Neural progenitor cell (in vitro differentiated cells): ENCODE measurements around the gene DSCAML1.

Experiments
- EZH2phosphoT487 ChIP-seq: fragments of 200-600 bp; sonication (generic); IDR thresholded peaks from 2 replicates; pipeline ENCODE4 v1.6.1; 2017; ENCODE audit warnings: antibody characterized with exemption
- TF ChIP-seq, protein P1 (sequence below): fragments of 200-600 bp; sonication (generic); IDR thresholded peaks from 2 replicates; pipeline ENCODE4 v1.5.1; 2017; ENCODE audit warnings: antibody characterized with exemption, mild to moderate bottlenecking

DNA sequence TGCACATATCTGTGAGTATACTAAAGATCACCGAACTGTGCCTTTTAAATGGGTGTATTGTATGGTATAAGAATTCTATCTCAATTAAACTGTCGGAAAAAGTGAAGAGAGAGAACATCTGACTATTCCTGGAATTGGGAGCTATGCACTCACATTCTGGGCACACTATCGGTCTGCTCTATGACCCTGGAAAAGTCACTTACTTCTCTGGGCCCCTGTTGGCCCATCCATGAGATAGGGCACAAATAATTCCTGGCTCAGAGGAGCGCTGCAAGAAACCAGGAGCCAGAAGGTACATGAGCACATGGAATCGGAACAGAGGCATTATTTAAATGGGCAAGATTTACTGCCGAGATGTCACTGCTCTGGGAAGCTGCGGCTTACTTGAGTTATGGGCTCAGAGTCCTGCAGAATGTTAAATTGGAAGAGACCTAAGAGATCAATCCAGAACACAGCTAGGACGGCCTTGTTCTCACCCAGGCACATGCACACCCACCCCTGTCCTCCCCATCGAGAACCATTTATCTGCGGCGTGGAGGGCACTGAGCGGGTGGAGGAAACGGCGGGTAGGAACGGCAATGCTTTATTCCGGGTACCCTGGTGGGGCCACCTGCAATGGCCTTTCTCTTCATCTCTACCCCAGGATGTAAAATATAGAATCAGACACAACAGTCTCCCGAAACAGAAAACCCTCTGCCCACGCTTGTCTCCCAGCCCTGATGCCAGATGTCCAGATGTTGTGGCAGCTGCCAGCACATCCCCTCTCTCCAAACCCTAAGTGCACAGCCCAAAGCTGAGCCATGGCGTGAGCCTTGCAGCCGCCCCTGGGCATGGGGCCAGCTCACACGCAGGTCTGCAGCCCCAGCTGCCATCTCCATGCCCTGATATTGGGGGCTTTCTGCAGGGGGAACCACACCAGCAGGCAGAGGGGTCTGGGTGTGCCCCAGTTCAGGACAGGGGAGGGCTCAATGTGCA, 142.4 kb downstream of the DSCAML1 start:
- TF ChIP-seq, protein P1, sequence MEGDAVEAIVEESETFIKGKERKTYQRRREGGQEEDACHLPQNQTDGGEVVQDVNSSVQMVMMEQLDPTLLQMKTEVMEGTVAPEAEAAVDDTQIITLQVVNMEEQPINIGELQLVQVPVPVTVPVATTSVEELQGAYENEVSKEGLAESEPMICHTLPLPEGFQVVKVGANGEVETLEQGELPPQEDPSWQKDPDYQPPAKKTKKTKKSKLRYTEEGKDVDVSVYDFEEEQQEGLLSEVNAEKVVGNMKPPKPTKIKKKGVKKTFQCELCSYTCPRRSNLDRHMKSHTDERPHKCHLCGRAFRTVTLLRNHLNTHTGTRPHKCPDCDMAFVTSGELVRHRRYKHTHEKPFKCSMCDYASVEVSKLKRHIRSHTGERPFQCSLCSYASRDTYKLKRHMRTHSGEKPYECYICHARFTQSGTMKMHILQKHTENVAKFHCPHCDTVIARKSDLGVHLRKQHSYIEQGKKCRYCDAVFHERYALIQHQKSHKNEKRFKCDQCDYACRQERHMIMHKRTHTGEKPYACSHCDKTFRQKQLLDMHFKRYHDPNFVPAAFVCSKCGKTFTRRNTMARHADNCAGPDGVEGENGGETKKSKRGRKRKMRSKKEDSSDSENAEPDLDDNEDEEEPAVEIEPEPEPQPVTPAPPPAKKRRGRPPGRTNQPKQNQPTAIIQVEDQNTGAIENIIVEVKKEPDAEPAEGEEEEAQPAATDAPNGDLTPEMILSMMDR, result no peak
- TF ChIP-seq EZH2phosphoT487, result no peak
